ENCODE results near the gene SNED1.

SNED1 gene

GRCh38 chr2:240992572-240993291 is 5.7 kb upstream of the SNED1 start:
- no peak for DNase-seq

- DNase-seq = no peak
Observed at GRCh38 chr2:240993446-240994170, 4.8 kb upstream of the SNED1 start.

- no peak for DNase-seq
Observed at GRCh38 chr2:240994171-240994896, 4.1 kb upstream of the SNED1 start.

GRCh38 chr2:240995041-240996021 is 3.1 kb upstream of the SNED1 start:
- DNase-seq = no peak

GRCh38 chr2:240996161-240996833 is 2.1 kb upstream of the SNED1 start:
- no peak for DNase-seq

- no peak for DNase-seq
Observed at GRCh38 chr2:240996834-240997140, 1.6 kb upstream of the SNED1 start.

GRCh38 chr2:240997141-240997855 is 1.1 kb upstream of the SNED1 start:
- no peak for DNase-seq

GRCh38 chr2:240998706-240998994 is 232 bp downstream of the SNED1 start:
- DNase-seq = no peak

- no peak for DNase-seq
Observed at GRCh38 chr2:240998995-240999791, 775 bp downstream of the SNED1 start.

GRCh38 chr2:240999873-241000541 is 1.6 kb downstream of the SNED1 start:
- DNase-seq = no peak

GRCh38 chr2:241000831-241001321 is 2.5 kb downstream of the SNED1 start:
- DNase-seq = no peak

- no peak for DNase-seq
Observed at GRCh38 chr2:241001413-241002274, 3.2 kb downstream of the SNED1 start.

GRCh38 chr2:241002275-241003046 is 4.0 kb downstream of the SNED1 start:
- DNase-seq = no peak

GRCh38 chr2:241003047-241003360 is 4.6 kb downstream of the SNED1 start:
- no peak for DNase-seq

GRCh38 chr2:241003369-241003768 is 5.0 kb downstream of the SNED1 start:
- no peak for DNase-seq

GRCh38 chr2:241003830-241004564 is 5.6 kb downstream of the SNED1 start:
- no peak for DNase-seq

- no peak for DNase-seq
Observed at GRCh38 chr2:241005569-241005968, 7.2 kb downstream of the SNED1 start.

GRCh38 chr2:241006412-241006811 is 8.0 kb downstream of the SNED1 start:
- no peak for DNase-seq
